ENCODE data around the gene USP47. TPM values are rescaled to one million over a fixed set of nuclear protein-coding genes. Genes with fewer than 3 reads are reported as not detected.

The USP47 gene
- total and polyA plus RNA-seq, 2 of the 8 experiments (the other 6 are each of a cell fraction or from before 2014, with no cell fraction given), result 4.2 to 21.3 TPM

DNA sequence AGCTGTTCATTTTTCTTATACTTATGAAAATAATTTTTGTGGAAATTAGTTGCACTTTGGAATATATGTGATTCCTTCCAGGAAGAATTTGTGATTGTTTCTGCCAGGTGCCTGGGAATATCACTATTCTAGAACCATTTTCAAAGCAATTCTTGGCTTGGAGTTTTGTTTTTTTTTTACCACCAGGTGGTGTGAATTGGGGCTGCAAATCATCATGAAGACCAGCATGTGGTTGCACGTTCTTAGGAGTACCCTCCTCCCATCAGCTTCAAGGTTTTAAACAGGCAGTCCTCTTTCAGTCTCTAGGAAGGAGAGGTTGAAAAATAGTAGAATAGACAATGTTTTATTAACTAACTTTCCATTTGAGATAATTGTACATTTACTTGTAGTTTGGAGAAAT is 25.9 kb downstream of the USP47 start (continued):
- TF ChIP-seq, protein P1, sequence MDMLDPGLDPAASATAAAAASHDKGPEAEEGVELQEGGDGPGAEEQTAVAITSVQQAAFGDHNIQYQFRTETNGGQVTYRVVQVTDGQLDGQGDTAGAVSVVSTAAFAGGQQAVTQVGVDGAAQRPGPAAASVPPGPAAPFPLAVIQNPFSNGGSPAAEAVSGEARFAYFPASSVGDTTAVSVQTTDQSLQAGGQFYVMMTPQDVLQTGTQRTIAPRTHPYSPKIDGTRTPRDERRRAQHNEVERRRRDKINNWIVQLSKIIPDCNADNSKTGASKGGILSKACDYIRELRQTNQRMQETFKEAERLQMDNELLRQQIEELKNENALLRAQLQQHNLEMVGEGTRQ (IDR thresholded peaks at IDR 0.05; ENCODE audit: low read length), result no peak
- TF ChIP-seq TEAD4 (IDR thresholded peaks at IDR 0.05; ENCODE audit: low read depth, low read length), result no peak
- no peak for TF ChIP-seq EP300 (IDR thresholded peaks at IDR 0.05; ENCODE audit: borderline replicate concordance in 1 of 2, low read depth in 2 of 2, low read length in 2 of 2)
- TF ChIP-seq JUN (IDR thresholded peaks at IDR 0.05; ENCODE audit: low read depth, low read length), result no peak
